Right lobe of liver (tissue), 6 donors: ENCODE results near the gene EMX1. TPM values are rescaled to one million over a fixed set of nuclear protein-coding genes. Genes with fewer than 3 reads are reported as not detected.
A peak's percentile ranks its signal among the peaks of the same experiment; 100 is the strongest.

Source experiments
- ATAC-seq, 4 donors: fragments of 200-7000 bp; cut with Tn5 transposase; one replicate each; pipeline ENCODE4 v1.9.1; 2020; ENCODE audit warnings: mild to moderate bottlenecking in 4 of 4, moderate library complexity in 4 of 4
- DNase-seq, 3 donors: peaks; one replicate each; pipeline ENCODE4 v3.0.0-alpha.2; 2020
- H3K27ac ChIP-seq, 3 donors: fragments of 200-600 bp; one replicate each; pipeline ENCODE4 v1.8.0; 2022
- H3K27me3 ChIP-seq, 2 donors: fragments of 200-600 bp; one replicate each; pipeline ENCODE4 v1.8.0; 2022
- H3K36me3 ChIP-seq, 4 donors: fragments of 200-600 bp; sonication (generic) in 1 of 4; one replicate each; pipeline versions ENCODE4 v1.5.1 to v1.8.0; 2017 to 2022; ENCODE audit warnings: control low read depth in 1 of 4
- H3K4me1 ChIP-seq, 4 donors: fragments of 200-600 bp; sonication (generic) in 1 of 4; one replicate each; pipeline versions ENCODE4 v1.5.1 to v1.8.0; 2017 to 2022; ENCODE audit warnings: control low read depth in 1 of 4
- H3K4me3 ChIP-seq, 3 donors: fragments of 200-600 bp; one replicate each; pipeline ENCODE4 v1.8.0; 2022
- H3K9me3 ChIP-seq, 4 donors: fragments of 200-600 bp; sonication (generic) in 1 of 4; one replicate each; pipeline versions ENCODE4 v1.5.1 to v1.8.0; 2017 to 2022; ENCODE audit warnings: control low read depth in 1 of 4
- CTCF ChIP-seq, 4 donors: fragments of 200-600 bp in 3 of 4; fragments of 450-650 bp in 1 of 4; IDR thresholded peaks; one replicate each; pipeline versions ENCODE4 v1.5.1 to v1.8.0; 2016 to 2022; ENCODE audit warnings: antibody characterized with exemption in 4 of 4, mild to moderate bottlenecking in 2 of 4
- POLR2A ChIP-seq: fragments of 450-650 bp; IDR thresholded peaks from one replicate; pipeline ENCODE4 v1.6.1; 2017; ENCODE audit warnings: antibody characterized with exemption, mild to moderate bottlenecking
- WGBS: methylation state at CpG from one replicate; pipeline ENCODE4 v1.1.6; 2018; ENCODE audit warnings: low coverage, low lambda C conversion rate; ENCODE audit not compliant: insufficient coverage; ENCODE audit errors: missing lambda C conversion rate; 5-methylcytosine and 5-hydroxymethylcytosine counted together
- intact Hi-C, 2 donors: fragments of 100-400 bp; cut with DNase I; formaldehyde crosslinking; loops; one replicate each; pipeline versions ENCODE4 v1.11.2 to v1.14.1; 2022
- total RNA-seq, 6 experiments: library from RNA; depleted of rRNA in 2 of 6; stranded (reverse); fragments of >200 nt in 2 of 6; fragmentation: NEBNext Ultra II Directional in 3 of 6; extraction: Animal tissue kit (Norgen Biotek cat#: 25700) in 3 of 6; gene quantifications; one replicate each; pipeline versions ENCODE4 v1.1.0 to v1.2.4, GENCODE V29; 2016 to 2023
- donor health status: DM: no; HTN: yes; CAD: no.
- donor health status: DM: no; HTN: no; CAD: no.
- donor health status: DM: no; HTN: no; CAD: no.
- donor health status: DM: no; HTN: yes; CAD: no.
- donor health status: DM: no; HTN: yes; CAD: no.

The EMX1 gene
- total RNA-seq, 6 experiments from 2014 or later = 0.25 to 0.49 (median 0.29) TPM; not detected in 3

DNA sequence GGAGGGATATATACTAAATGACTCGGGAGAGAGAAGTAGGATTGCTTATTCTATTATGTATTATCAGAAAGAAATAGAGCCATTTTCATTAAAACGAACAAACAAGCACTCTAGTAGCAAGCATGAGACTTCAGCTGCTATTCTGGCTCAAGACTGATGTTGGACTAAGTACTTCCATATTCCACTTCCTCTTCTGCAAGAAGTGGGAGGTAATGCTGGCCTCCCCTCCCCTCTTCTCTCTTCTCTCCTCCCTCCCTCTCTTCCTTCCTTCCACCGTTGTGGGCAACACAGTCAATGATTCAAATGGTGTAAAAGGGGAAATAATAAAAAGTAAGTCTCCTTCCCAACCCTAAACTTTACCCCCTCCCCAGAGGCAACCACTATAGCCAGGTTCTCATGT, 62.6 kb downstream of the EMX1 start:
- Histone ChIP-seq H3K4me3 (no peak overlapping the region), H3K27me3 (no peaks in the 10 kb centered on the region), H3K9me3 (no peaks in the 10 kb centered on the region), H3K36me3 (peaks cover 0 to 11% (median 0%) of the 10 kb centered on the region in 4 donors), H3K4me1 (peaks cover 0 to 29% (median 13%) of the 10 kb centered on the region in 4 donors), H3K27ac (no peak overlapping the region)
- 66% methylated on average over 3 of the region's 3 CpGs for WGBS
- intact Hi-C loops = no loop called here
- TF ChIP-seq POLR2A = no peak
- TF ChIP-seq CTCF (IDR thresholded peaks at IDR 0.05) = no peak
- DNase-seq (peak in 1 of 3 donors; percentile 1), ATAC-seq (no peak)

GRCh38 chr2:72980535-72981217, 63.4 kb downstream of the EMX1 start:
- peaks cover 0 to 37% (median 17%) of the 10 kb centered on the region in 4 donors for H3K4me1 ChIP-seq
- no peaks in the 10 kb centered on the region for H3K27me3 ChIP-seq
- no peak overlapping the region for H3K27ac ChIP-seq
- H3K9me3 ChIP-seq = no peaks in the 10 kb centered on the region
- TF ChIP-seq POLR2A (no peak), CTCF (IDR thresholded peaks at IDR 0.05) (no peak)
- no peak overlapping the region for H3K4me3 ChIP-seq
- intact Hi-C loops = no loop called here
- ATAC-seq (no peak), DNase-seq (peak in 1 of 3 donors; percentile 24)
- peaks cover 0 to 5% (median 0%) of the 10 kb centered on the region in 4 donors for H3K36me3 ChIP-seq
- WGBS = 86% methylated on average over 6 of the region's 11 CpGs

DNA sequence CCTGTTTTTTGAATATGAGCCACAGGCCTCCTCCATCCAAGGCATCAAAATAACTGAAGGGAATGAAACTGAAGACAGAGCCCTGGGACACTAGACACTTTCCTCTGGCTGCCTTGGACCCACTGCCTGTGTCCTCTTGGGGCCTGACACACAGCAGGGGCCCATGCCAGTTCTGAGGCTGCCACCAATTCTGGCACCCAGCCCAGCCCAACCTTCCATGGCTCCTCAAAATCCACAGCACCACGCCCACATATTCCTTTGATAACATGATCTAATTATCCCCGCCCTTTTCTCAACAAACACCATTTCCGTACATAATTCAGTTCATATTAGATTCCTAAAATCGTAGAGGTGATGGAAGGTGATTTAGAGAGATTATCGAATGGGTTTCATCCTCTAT, 64.2 kb downstream of the EMX1 start:
- 92% methylated on average over 5 of the region's 5 CpGs for WGBS
- no peak for TF ChIP-seq POLR2A
- TF ChIP-seq CTCF (IDR thresholded peaks at IDR 0.05) = no peak
- Histone ChIP-seq H3K36me3 (peaks cover 0 to 5% (median 0%) of the 10 kb centered on the region in 4 donors), H3K4me3 (no peak overlapping the region), H3K9me3 (no peaks in the 10 kb centered on the region), H3K27me3 (no peaks in the 10 kb centered on the region), H3K27ac (no peak overlapping the region), H3K4me1 (peaks cover 0 to 46% (median 22%) of the 10 kb centered on the region in 4 donors)
- intact Hi-C loops = no loop called here
- peak in 1 of 3 donors; percentile 51 for DNase-seq
- no peak for ATAC-seq

GRCh38 chr2:72982219-72982618, 64.9 kb downstream of the EMX1 start:
- WGBS = 25% methylated on average over 1 of the region's 2 CpGs
- Histone ChIP-seq H3K36me3 (peaks cover 0 to 7% (median 0%) of the 10 kb centered on the region in 4 donors), H3K27ac (peak overlapping the region; percentile 64 to 91 (median 72)), H3K4me1 (peaks cover 0 to 53% (median 26%) of the 10 kb centered on the region in 4 donors), H3K4me3 (no peak overlapping the region), H3K9me3 (no peaks in the 10 kb centered on the region), H3K27me3 (no peaks in the 10 kb centered on the region)
- intact Hi-C loops = no loop called here
- DNase-seq (no peak), ATAC-seq (peak in 2 of 4 donors; percentile 9 to 56)
- TF ChIP-seq POLR2A (no peak), CTCF (IDR thresholded peaks at IDR 0.05) (no peak)
